Measurements from ENCODE around the gene TMEM183A. TPM values are rescaled to one million over a fixed set of nuclear protein-coding genes. Genes with fewer than 3 reads are reported as not detected.

Gene TMEM183A
- polyA plus RNA-seq, 2 donors: 24.2 to 38.6 TPM

GRCh38 chr1:203028067-203028783, 21.1 kb downstream of the TMEM183A start:
- 86 to 91% methylated on average over 9 of the region's 9 CpGs for WGBS, 2 donors
- H3K4me3 ChIP-seq (ENCODE audit: low read depth in 1 of 2, low read length in 2 of 2): no peak overlapping the region
- peaks cover 3 to 5% of the 10 kb centered on the region in 2 donors for H3K4me1 ChIP-seq (ENCODE audit: control insufficient read depth in 2 of 2, insufficient read depth in 2 of 2, low read length in 1 of 2)
- H3K27me3 ChIP-seq (ENCODE audit: control insufficient read depth in 1 of 2, insufficient read depth in 2 of 2, low read length in 2 of 2): no peaks in the 10 kb centered on the region
- H3K36me3 ChIP-seq (ENCODE audit: control insufficient read depth in 2 of 2, insufficient read depth in 2 of 2, low read length in 1 of 2): peaks cover 0 to 4% of the 10 kb centered on the region in 2 donors
- no peak overlapping the region for H3K27ac ChIP-seq (ENCODE audit: low read depth in 2 of 2, low read length in 1 of 2)
- H3K9me3 ChIP-seq (ENCODE audit: control insufficient read depth in 2 of 2, insufficient read depth in 1 of 2, low read depth in 1 of 2, low read length in 1 of 2): no peaks in the 10 kb centered on the region

GRCh38 chr1:203028784-203029553, 21.8 kb downstream of the TMEM183A start:
- 68 to 71% methylated on average over 12 to 13 of the region's 13 CpGs for WGBS, 2 donors
- no peaks in the 10 kb centered on the region for H3K9me3 ChIP-seq (ENCODE audit: control insufficient read depth in 2 of 2, insufficient read depth in 1 of 2, low read depth in 1 of 2, low read length in 1 of 2)
- peaks cover 3 to 5% of the 10 kb centered on the region in 2 donors for H3K4me1 ChIP-seq (ENCODE audit: control insufficient read depth in 2 of 2, insufficient read depth in 2 of 2, low read length in 1 of 2)
- no peak overlapping the region for H3K4me3 ChIP-seq (ENCODE audit: low read depth in 1 of 2, low read length in 2 of 2)
- no peak overlapping the region for H3K27ac ChIP-seq (ENCODE audit: low read depth in 2 of 2, low read length in 1 of 2)
- peaks cover 0 to 3% of the 10 kb centered on the region in 2 donors for H3K36me3 ChIP-seq (ENCODE audit: control insufficient read depth in 2 of 2, insufficient read depth in 2 of 2, low read length in 1 of 2)
- H3K27me3 ChIP-seq (ENCODE audit: control insufficient read depth in 1 of 2, insufficient read depth in 2 of 2, low read length in 2 of 2): no peaks in the 10 kb centered on the region

GRCh38 chr1:203031467-203031866, 24.3 kb downstream of the TMEM183A start:
- Histone ChIP-seq H3K36me3 (ENCODE audit: control insufficient read depth in 2 of 2, insufficient read depth in 2 of 2, low read length in 1 of 2) (no peaks in the 10 kb centered on the region), H3K27me3 (ENCODE audit: control insufficient read depth in 1 of 2, insufficient read depth in 2 of 2, low read length in 2 of 2) (no peaks in the 10 kb centered on the region), H3K27ac (ENCODE audit: low read depth in 2 of 2, low read length in 1 of 2) (no peak overlapping the region), H3K4me3 (ENCODE audit: low read depth in 1 of 2, low read length in 2 of 2) (no peak overlapping the region), H3K9me3 (ENCODE audit: control insufficient read depth in 2 of 2, insufficient read depth in 1 of 2, low read depth in 1 of 2, low read length in 1 of 2) (no peaks in the 10 kb centered on the region), H3K4me1 (ENCODE audit: control insufficient read depth in 2 of 2, insufficient read depth in 2 of 2, low read length in 1 of 2) (peaks cover 2 to 4% of the 10 kb centered on the region in 2 donors)
- WGBS, 2 donors: 76 to 87% methylated on average over 6 of the region's 6 CpGs

- no peaks in the 10 kb centered on the region for H3K36me3 ChIP-seq (ENCODE audit: control insufficient read depth in 2 of 2, insufficient read depth in 2 of 2, low read length in 1 of 2)
- H3K27me3 ChIP-seq (ENCODE audit: control insufficient read depth in 1 of 2, insufficient read depth in 2 of 2, low read length in 2 of 2): no peaks in the 10 kb centered on the region
- H3K4me3 ChIP-seq (ENCODE audit: low read depth in 1 of 2, low read length in 2 of 2): no peak overlapping the region
- H3K27ac ChIP-seq (ENCODE audit: low read depth in 2 of 2, low read length in 1 of 2): no peak overlapping the region
- no peaks in the 10 kb centered on the region for H3K9me3 ChIP-seq (ENCODE audit: control insufficient read depth in 2 of 2, insufficient read depth in 1 of 2, low read depth in 1 of 2, low read length in 1 of 2)
- 85 to 86% methylated on average over 2 of the region's 2 CpGs for WGBS, 2 donors
- H3K4me1 ChIP-seq (ENCODE audit: control insufficient read depth in 2 of 2, insufficient read depth in 2 of 2, low read length in 1 of 2): no peaks in the 10 kb centered on the region
These were observed 26.1 kb downstream of the TMEM183A start for GRCh38 chr1:203033287-203033686.

GRCh38 chr1:203033917-203034316, 26.7 kb downstream of the TMEM183A start:
- no peak overlapping the region for H3K27ac ChIP-seq (ENCODE audit: low read depth in 2 of 2, low read length in 1 of 2)
- H3K36me3 ChIP-seq (ENCODE audit: control insufficient read depth in 2 of 2, insufficient read depth in 2 of 2, low read length in 1 of 2): no peaks in the 10 kb centered on the region
- H3K4me1 ChIP-seq (ENCODE audit: control insufficient read depth in 2 of 2, insufficient read depth in 2 of 2, low read length in 1 of 2): no peaks in the 10 kb centered on the region
- H3K27me3 ChIP-seq (ENCODE audit: control insufficient read depth in 1 of 2, insufficient read depth in 2 of 2, low read length in 2 of 2): no peaks in the 10 kb centered on the region
- WGBS, 2 donors: 84 to 85% methylated on average over 2 of the region's 2 CpGs
- no peaks in the 10 kb centered on the region for H3K9me3 ChIP-seq (ENCODE audit: control insufficient read depth in 2 of 2, insufficient read depth in 1 of 2, low read depth in 1 of 2, low read length in 1 of 2)
- H3K4me3 ChIP-seq (ENCODE audit: low read depth in 1 of 2, low read length in 2 of 2): no peak overlapping the region

GRCh38 chr1:203034422-203035110, 27.4 kb downstream of the TMEM183A start:
- Histone ChIP-seq H3K27ac (ENCODE audit: low read depth in 2 of 2, low read length in 1 of 2) (no peak overlapping the region), H3K27me3 (ENCODE audit: control insufficient read depth in 1 of 2, insufficient read depth in 2 of 2, low read length in 2 of 2) (no peaks in the 10 kb centered on the region)
- 77 to 82% methylated on average over 10 of the region's 10 CpGs for WGBS, 2 donors

GRCh38 chr1:203035111-203036000, 28.2 kb downstream of the TMEM183A start:
- Histone ChIP-seq H3K27me3 (ENCODE audit: control insufficient read depth in 1 of 2, insufficient read depth in 2 of 2, low read length in 2 of 2) (no peaks in the 10 kb centered on the region), H3K9me3 (ENCODE audit: control insufficient read depth in 2 of 2, insufficient read depth in 1 of 2, low read depth in 1 of 2, low read length in 1 of 2) (no peaks in the 10 kb centered on the region), H3K4me3 (ENCODE audit: low read depth in 1 of 2, low read length in 2 of 2) (no peak overlapping the region), H3K27ac (ENCODE audit: low read depth in 2 of 2, low read length in 1 of 2) (no peak overlapping the region), H3K36me3 (ENCODE audit: control insufficient read depth in 2 of 2, insufficient read depth in 2 of 2, low read length in 1 of 2) (no peaks in the 10 kb centered on the region), H3K4me1 (ENCODE audit: control insufficient read depth in 2 of 2, insufficient read depth in 2 of 2, low read length in 1 of 2) (no peaks in the 10 kb centered on the region)
- 80 to 82% methylated on average over 15 of the region's 15 CpGs for WGBS, 2 donors

More at GRCh38 chr1:203034422-203035110, 27.4 kb downstream of the TMEM183A start:
- H3K4me1 ChIP-seq (ENCODE audit: control insufficient read depth in 2 of 2, insufficient read depth in 2 of 2, low read length in 1 of 2): no peaks in the 10 kb centered on the region
- H3K36me3 ChIP-seq (ENCODE audit: control insufficient read depth in 2 of 2, insufficient read depth in 2 of 2, low read length in 1 of 2): no peaks in the 10 kb centered on the region
- no peak overlapping the region for H3K4me3 ChIP-seq (ENCODE audit: low read depth in 1 of 2, low read length in 2 of 2)
- no peaks in the 10 kb centered on the region for H3K9me3 ChIP-seq (ENCODE audit: control insufficient read depth in 2 of 2, insufficient read depth in 1 of 2, low read depth in 1 of 2, low read length in 1 of 2)

GRCh38 chr1:203036135-203036534, 29.0 kb downstream of the TMEM183A start:
- Histone ChIP-seq H3K4me3 (ENCODE audit: low read depth in 1 of 2, low read length in 2 of 2) (no peak overlapping the region), H3K9me3 (ENCODE audit: control insufficient read depth in 2 of 2, insufficient read depth in 1 of 2, low read depth in 1 of 2, low read length in 1 of 2) (no peaks in the 10 kb centered on the region), H3K27ac (ENCODE audit: low read depth in 2 of 2, low read length in 1 of 2) (no peak overlapping the region), H3K36me3 (ENCODE audit: control insufficient read depth in 2 of 2, insufficient read depth in 2 of 2, low read length in 1 of 2) (no peaks in the 10 kb centered on the region), H3K27me3 (ENCODE audit: control insufficient read depth in 1 of 2, insufficient read depth in 2 of 2, low read length in 2 of 2) (no peaks in the 10 kb centered on the region), H3K4me1 (ENCODE audit: control insufficient read depth in 2 of 2, insufficient read depth in 2 of 2, low read length in 1 of 2) (no peaks in the 10 kb centered on the region)
- 54 to 59% methylated on average over 4 of the region's 4 CpGs for WGBS, 2 donors

DNA sequence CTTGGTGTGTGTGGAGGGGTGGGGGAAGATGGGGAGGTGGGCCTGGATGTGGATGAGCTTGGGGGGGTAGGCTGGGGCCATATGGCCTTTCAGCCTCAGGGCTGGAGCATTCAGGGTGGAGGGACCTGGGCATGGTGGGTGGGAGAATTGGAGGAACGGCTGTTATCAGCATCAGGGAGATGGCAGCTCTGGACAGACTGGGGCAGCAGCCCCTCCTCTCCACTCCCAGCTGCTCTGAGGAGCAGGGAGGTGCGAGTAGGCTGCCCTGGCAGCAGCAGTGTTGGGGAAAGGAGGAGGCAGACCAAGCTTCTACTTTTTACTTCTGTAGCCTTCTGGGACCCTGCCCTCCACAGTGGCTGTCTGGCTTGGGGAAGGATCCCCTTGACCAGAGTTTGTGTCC, 29.4 kb downstream of the TMEM183A start:
- no peaks in the 10 kb centered on the region for H3K27me3 ChIP-seq (ENCODE audit: control insufficient read depth in 1 of 2, insufficient read depth in 2 of 2, low read length in 2 of 2)
- WGBS, 2 donors: 49 to 62% methylated on average over 2 of the region's 2 CpGs
- no peaks in the 10 kb centered on the region for H3K36me3 ChIP-seq (ENCODE audit: control insufficient read depth in 2 of 2, insufficient read depth in 2 of 2, low read length in 1 of 2)
- no peaks in the 10 kb centered on the region for H3K4me1 ChIP-seq (ENCODE audit: control insufficient read depth in 2 of 2, insufficient read depth in 2 of 2, low read length in 1 of 2)
- H3K27ac ChIP-seq (ENCODE audit: low read depth in 2 of 2, low read length in 1 of 2): no peak overlapping the region
- no peaks in the 10 kb centered on the region for H3K9me3 ChIP-seq (ENCODE audit: control insufficient read depth in 2 of 2, insufficient read depth in 1 of 2, low read depth in 1 of 2, low read length in 1 of 2)
- no peak overlapping the region for H3K4me3 ChIP-seq (ENCODE audit: low read depth in 1 of 2, low read length in 2 of 2)

Measured in esophagus (tissue), 2 donors.